Mesendoderm (in vitro differentiated cells): Measurements from ENCODE around the gene CETP.

ENCODE experiments used
- DNase-seq: peaks from one replicate; pipeline ENCODE4 v3.0.0; 2013
- H2AK5ac ChIP-seq: 2 replicates; pipeline ENCODE4 v1.6.1; 2013; ENCODE audit warnings: low read length, inconsistent platforms
- H2BK120ac ChIP-seq: 2 replicates; pipeline ENCODE4 v1.6.1; 2013; ENCODE audit warnings: low read depth, mild to moderate bottlenecking, low read length, moderate library complexity, mixed read lengths
- H2BK15ac ChIP-seq: replicated peaks from 2 replicates; pipeline ENCODE4 v1.6.1; 2013; ENCODE audit warnings: low read depth, mild to moderate bottlenecking, moderate library complexity
- H2BK5ac ChIP-seq: 2 replicates; pipeline ENCODE4 v1.6.1; 2013; ENCODE audit warnings: low read length, inconsistent platforms
- H3K18ac ChIP-seq: 2 replicates; pipeline ENCODE4 v1.6.1; 2013; ENCODE audit warnings: mild to moderate bottlenecking, low read length, mixed read lengths
- H3K23ac ChIP-seq: one replicate; pipeline ENCODE4 v1.6.1; 2013; ENCODE audit warnings: low read length
- H3K27ac ChIP-seq: 2 replicates; pipeline ENCODE4 v1.5.1; 2013; ENCODE audit warnings: low read depth, mild to moderate bottlenecking, inconsistent platforms, low read length, moderate library complexity
- H3K27me3 ChIP-seq: 2 replicates; pipeline ENCODE4 v1.6.1; 2013; ENCODE audit warnings: low read length, control low read depth, mild to moderate bottlenecking, inconsistent platforms; ENCODE audit not compliant: insufficient read depth, poor library complexity
- H3K36me3 ChIP-seq: 2 replicates; pipeline ENCODE4 v1.6.1; 2013; ENCODE audit warnings: low read length, inconsistent platforms; ENCODE audit not compliant: control insufficient read depth, insufficient read depth
- H3K4ac ChIP-seq: one replicate; pipeline ENCODE4 v1.6.1; 2013; ENCODE audit warnings: low read depth, mild to moderate bottlenecking, low read length, moderate library complexity
- H3K4me1 ChIP-seq: 2 replicates; pipeline ENCODE4 v1.6.1; 2013; ENCODE audit warnings: low read depth, low read length, inconsistent platforms; ENCODE audit not compliant: control insufficient read depth
- H3K4me2 ChIP-seq: 2 replicates; pipeline ENCODE4 v1.6.1; 2013; ENCODE audit warnings: low read length
- H3K4me3 ChIP-seq: 2 replicates; pipeline ENCODE4 v1.5.1; 2013; ENCODE audit warnings: mild to moderate bottlenecking, low read length
- H3K56ac ChIP-seq: one replicate; pipeline ENCODE4 v1.6.1; 2013; ENCODE audit warnings: low read length
- H3K79me1 ChIP-seq: 2 replicates; pipeline ENCODE4 v1.6.1; 2013; ENCODE audit warnings: low read length, inconsistent platforms
- H3K79me2 ChIP-seq: 2 replicates; pipeline ENCODE4 v1.6.1; 2013; ENCODE audit warnings: mild to moderate bottlenecking, low read length; ENCODE audit not compliant: control insufficient read depth, insufficient read depth
- H3K9ac ChIP-seq: 2 replicates; pipeline ENCODE4 v1.6.1; 2013; ENCODE audit warnings: low read length, inconsistent platforms
- H4K5ac ChIP-seq: one replicate; pipeline ENCODE4 v1.6.1; 2013; ENCODE audit warnings: low read length
- H4K8ac ChIP-seq: one replicate; pipeline ENCODE4 v1.6.1; 2013; ENCODE audit warnings: low read depth, mild to moderate bottlenecking, control low read depth, low read length, moderate library complexity
- WGBS: extraction: QIAGEN DNeasy Blood & Tissue Kit; methylation state at CpG from one replicate; pipeline ENCODE4 v1.1.7; 2013; ENCODE audit warnings: low lambda C conversion rate, missing lambda C conversion rate; ENCODE audit not compliant: insufficient coverage; ENCODE audit errors: extremely low coverage; 5-methylcytosine and 5-hydroxymethylcytosine counted together

The CETP gene

GRCh38 chr16:57008440-57008839, 46.7 kb downstream of the CETP start:
- no peaks in the 10 kb centered on the region for H3K79me1 ChIP-seq

DNA sequence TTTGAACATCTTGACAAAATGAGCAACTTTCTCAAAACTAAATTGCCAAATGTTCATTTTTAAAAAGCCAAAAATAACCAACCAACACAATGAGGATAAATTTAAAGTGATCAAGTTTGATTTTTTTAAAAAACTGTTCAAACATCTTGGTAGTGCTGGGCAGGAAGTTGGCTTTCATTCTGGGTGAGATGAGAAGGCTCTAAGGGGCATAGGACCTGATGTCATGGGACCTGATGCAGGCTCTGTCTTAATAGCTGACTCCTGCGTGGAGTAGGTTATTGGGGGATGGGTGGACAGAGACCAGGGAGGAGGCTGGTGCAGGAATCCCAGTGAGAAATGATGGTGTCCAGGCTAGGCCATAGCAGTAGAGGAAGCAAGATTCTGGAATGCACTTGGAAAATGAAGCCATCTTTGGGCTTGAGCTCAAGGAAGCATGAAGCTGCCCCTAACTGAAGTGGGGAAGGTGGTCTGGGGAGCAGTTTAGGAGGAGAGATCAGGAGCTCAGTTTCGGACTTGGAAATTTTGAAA, 48.0 kb downstream of the CETP start:
- H2BK15ac ChIP-seq, result no peak overlapping the region

More at GRCh38 chr16:57008440-57008839, 46.7 kb downstream of the CETP start:
- H3K9ac ChIP-seq, result no peak overlapping the region
- no peak overlapping the region for H2BK120ac ChIP-seq
- H3K4me1 ChIP-seq, result no peaks in the 10 kb centered on the region
- no peak overlapping the region for H2AK5ac ChIP-seq
- no peak overlapping the region for H3K56ac ChIP-seq
- 100% methylated on average over 1 of the region's 1 CpG for WGBS
- H3K27ac ChIP-seq, result no peak overlapping the region
- H3K23ac ChIP-seq, result no peak overlapping the region
- H4K8ac ChIP-seq, result no peak overlapping the region
- no peaks in the 10 kb centered on the region for H3K27me3 ChIP-seq
- no peak overlapping the region for H3K18ac ChIP-seq
- no peaks in the 10 kb centered on the region for H3K79me2 ChIP-seq
- H4K5ac ChIP-seq, result no peak overlapping the region
- no peak overlapping the region for H2BK15ac ChIP-seq
- H3K4me2 ChIP-seq, result no peak overlapping the region
- DNase-seq, result no peak
- no peak overlapping the region for H3K4me3 ChIP-seq
- H3K36me3 ChIP-seq, result no peaks in the 10 kb centered on the region
- H3K4ac ChIP-seq, result no peak overlapping the region
- no peak overlapping the region for H2BK5ac ChIP-seq

GRCh38 chr16:57012353-57012752, 50.6 kb downstream of the CETP start:
- Histone ChIP-seq H3K9ac (no peak overlapping the region), H3K18ac (no peak overlapping the region), H3K23ac (no peak overlapping the region), H2AK5ac (no peak overlapping the region), H3K4ac (no peak overlapping the region), H2BK120ac (no peak overlapping the region), H3K4me2 (no peak overlapping the region), H3K4me3 (no peak overlapping the region), H3K79me1 (no peaks in the 10 kb centered on the region), H4K8ac (no peak overlapping the region), H3K36me3 (no peaks in the 10 kb centered on the region), H3K56ac (no peak overlapping the region), H2BK15ac (no peak overlapping the region), H3K27ac (no peak overlapping the region), H3K4me1 (no peaks in the 10 kb centered on the region), H3K27me3 (no peaks in the 10 kb centered on the region), H3K79me2 (no peaks in the 10 kb centered on the region), H2BK5ac (no peak overlapping the region), H4K5ac (no peak overlapping the region)
- peak; percentile 44 for DNase-seq
- WGBS, result no CpG with 5 or more reads among the region's 13 CpGs

More for the DNA sequence above, 48.0 kb downstream of the CETP start:
- Histone ChIP-seq H3K4ac (no peak overlapping the region), H4K5ac (no peak overlapping the region), H3K4me1 (no peaks in the 10 kb centered on the region), H3K9ac (no peak overlapping the region), H3K4me3 (no peak overlapping the region), H2BK5ac (no peak overlapping the region), H2BK120ac (no peak overlapping the region), H3K79me2 (no peaks in the 10 kb centered on the region), H3K56ac (no peak overlapping the region), H4K8ac (no peak overlapping the region), H3K79me1 (no peaks in the 10 kb centered on the region), H3K27me3 (no peaks in the 10 kb centered on the region), H3K4me2 (no peak overlapping the region), H2AK5ac (no peak overlapping the region), H3K36me3 (no peaks in the 10 kb centered on the region), H3K18ac (no peak overlapping the region), H3K23ac (no peak overlapping the region), H3K27ac (no peak overlapping the region)
- DNase-seq, result no peak
- no CpG with 5 or more reads among the region's 2 CpGs for WGBS

DNA sequence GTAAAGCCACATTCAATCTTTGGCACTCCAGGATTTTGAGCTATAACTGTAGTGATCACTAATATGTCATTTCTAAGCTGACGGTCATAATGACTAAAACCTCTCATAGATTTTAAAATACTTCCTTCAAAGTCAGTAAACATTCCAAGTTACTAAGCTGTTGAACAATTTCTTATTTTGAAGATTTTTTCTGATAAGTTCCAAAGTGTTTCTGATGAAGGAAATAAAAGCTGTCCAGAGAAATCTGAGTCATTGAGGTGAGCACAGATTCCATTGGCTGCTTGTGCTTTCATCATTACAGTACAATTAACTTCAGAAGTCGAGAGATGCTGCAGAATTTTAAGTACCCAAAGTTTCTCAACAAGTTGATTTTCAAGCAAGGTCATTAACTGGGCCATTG, 51.5 kb downstream of the CETP start:
- no peak for DNase-seq
- Histone ChIP-seq H2BK120ac (no peak overlapping the region), H3K4me1 (no peaks in the 10 kb centered on the region), H3K79me2 (no peaks in the 10 kb centered on the region), H3K4me2 (no peak overlapping the region), H2AK5ac (no peak overlapping the region), H3K18ac (no peak overlapping the region), H3K9ac (no peak overlapping the region), H4K8ac (no peak overlapping the region), H3K79me1 (no peaks in the 10 kb centered on the region), H3K4ac (no peak overlapping the region), H2BK5ac (no peak overlapping the region), H4K5ac (no peak overlapping the region), H3K27ac (no peak overlapping the region), H3K23ac (no peak overlapping the region), H3K27me3 (no peaks in the 10 kb centered on the region), H3K36me3 (no peaks in the 10 kb centered on the region), H2BK15ac (no peak overlapping the region), H3K56ac (no peak overlapping the region), H3K4me3 (no peak overlapping the region)
- WGBS, result no CpG with 5 or more reads among the region's 2 CpGs

GRCh38 chr16:57013902-57014301, 52.2 kb downstream of the CETP start:
- no peak overlapping the region for H4K8ac ChIP-seq
- H3K79me2 ChIP-seq, result no peaks in the 10 kb centered on the region
- no peak overlapping the region for H2BK5ac ChIP-seq
- no peak overlapping the region for H2BK15ac ChIP-seq
- no peak overlapping the region for H3K4me3 ChIP-seq
- no peak overlapping the region for H2AK5ac ChIP-seq
- H3K27ac ChIP-seq, result no peak overlapping the region
- no peak for DNase-seq
- no peaks in the 10 kb centered on the region for H3K27me3 ChIP-seq
- no peak overlapping the region for H3K56ac ChIP-seq
- H2BK120ac ChIP-seq, result no peak overlapping the region
- no peaks in the 10 kb centered on the region for H3K36me3 ChIP-seq
- H3K4me2 ChIP-seq, result no peak overlapping the region
- no peak overlapping the region for H3K4ac ChIP-seq
- H3K18ac ChIP-seq, result no peak overlapping the region
- no peaks in the 10 kb centered on the region for H3K4me1 ChIP-seq
- WGBS, result no CpG with 5 or more reads among the region's 2 CpGs
- H3K9ac ChIP-seq, result no peak overlapping the region
- no peak overlapping the region for H3K23ac ChIP-seq
- H4K5ac ChIP-seq, result no peak overlapping the region
- no peaks in the 10 kb centered on the region for H3K79me1 ChIP-seq

DNA sequence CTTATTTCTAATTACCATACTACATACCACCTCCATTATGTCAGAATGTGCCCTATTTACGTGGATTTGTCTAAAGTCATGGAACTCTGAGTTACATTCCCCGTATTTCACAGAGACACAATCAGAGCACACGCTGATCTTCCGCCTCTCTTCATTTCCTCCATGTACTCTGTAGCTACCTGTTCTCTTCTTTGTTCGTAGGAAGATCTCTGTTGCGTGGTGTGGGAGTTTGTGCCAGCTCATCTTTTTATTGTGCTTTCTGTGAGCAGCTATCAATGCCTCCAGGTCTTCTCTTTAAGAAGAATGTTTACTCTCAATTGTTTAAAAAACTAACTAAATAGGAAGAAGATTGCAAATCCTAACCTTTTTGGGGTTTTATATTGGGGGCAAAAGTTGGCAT, 54.6 kb downstream of the CETP start:
- H3K23ac ChIP-seq, result no peak overlapping the region
- H3K4me2 ChIP-seq, result no peak overlapping the region
- H3K36me3 ChIP-seq, result no peaks in the 10 kb centered on the region
- H3K4me1 ChIP-seq, result no peaks in the 10 kb centered on the region
- no peaks in the 10 kb centered on the region for H3K27me3 ChIP-seq
- H4K5ac ChIP-seq, result no peak overlapping the region
- H2BK5ac ChIP-seq, result no peak overlapping the region
- H3K79me2 ChIP-seq, result no peaks in the 10 kb centered on the region
- no peak overlapping the region for H3K18ac ChIP-seq
- no peak overlapping the region for H3K27ac ChIP-seq
- H3K79me1 ChIP-seq, result no peaks in the 10 kb centered on the region
- no peak for DNase-seq
- no peak overlapping the region for H3K4me3 ChIP-seq
- H2BK15ac ChIP-seq, result no peak overlapping the region
- no peak overlapping the region for H2AK5ac ChIP-seq
- H3K9ac ChIP-seq, result no peak overlapping the region
- no peak overlapping the region for H4K8ac ChIP-seq
- H2BK120ac ChIP-seq, result no peak overlapping the region
- WGBS, result no CpG with 5 or more reads among the region's 6 CpGs
- no peak overlapping the region for H3K4ac ChIP-seq
- no peak overlapping the region for H3K56ac ChIP-seq
